Body of pancreas (tissue), 4 donors: ENCODE results near the gene SLC23A3. TPM values are rescaled to one million over a fixed set of nuclear protein-coding genes. Genes with fewer than 3 reads are reported as not detected.

Source experiments
- ATAC-seq: fragments of 150-250 bp; one replicate; pipeline ENCODE4 v1.9.1; 2016
- DNase-seq, 4 donors: peaks; one replicate each; pipeline ENCODE4 v3.0.0-alpha.2; 2019
- H3K27ac ChIP-seq, 4 donors: fragments of 200-600 bp; sonication (generic); 1 replicate in 3 of 4; 2 replicates in 1 of 4; pipeline versions ENCODE4 v1.5.1 to v1.6.1; 2016 to 2019; ENCODE audit warnings: mild to moderate bottlenecking in 1 of 4, mixed read lengths in 1 of 4, moderate library complexity in 1 of 4
- H3K27me3 ChIP-seq, 2 donors: fragments of 200-600 bp; sonication (generic); one replicate each; pipeline ENCODE4 v1.6.0; 2016; ENCODE audit warnings: mild to moderate bottlenecking in 1 of 2
- H3K36me3 ChIP-seq, 2 donors: fragments of 200-600 bp; sonication (generic); replicated peaks in 1 of 2; 2 replicates each; pipeline ENCODE4 v1.5.1; 2016; ENCODE audit warnings: low read depth in 2 of 2; ENCODE audit not compliant: insufficient read depth in 1 of 2
- H3K4me1 ChIP-seq: fragments of 200-600 bp; sonication (generic); one replicate; pipeline ENCODE4 v1.6.0; 2016
- H3K4me3 ChIP-seq, 2 donors: fragments of 200-600 bp; sonication (generic); 1 replicate in 1 of 2; 2 replicates in 1 of 2; pipeline ENCODE4 v1.5.1; 2016 to 2019
- H3K9me3 ChIP-seq, 3 donors: fragments of 200-600 bp; sonication (generic); 1 replicate in 2 of 3; 2 replicates in 1 of 3; pipeline ENCODE4 v1.5.1; 2016
- CTCF ChIP-seq, 7 experiments: fragments of 450-650 bp in 4 of 7; fragments of 200-600 bp in 3 of 7; sonication (generic) in 3 of 7; IDR thresholded peaks; one replicate each; pipeline ENCODE4 v1.5.1; 2016 to 2019; ENCODE audit warnings: antibody characterized with exemption in 7 of 7
- POLR2A ChIP-seq, 3 donors: fragments of 450-650 bp; IDR thresholded peaks; one replicate each; pipeline ENCODE4 v1.6.1; 2016; ENCODE audit warnings: antibody characterized with exemption in 3 of 3, mild to moderate bottlenecking in 2 of 3
- WGBS, 2 donors: methylation state at CpG; one replicate each; pipeline ENCODE4 v1.1.5; 2017; 5-methylcytosine and 5-hydroxymethylcytosine counted together
- intact Hi-C: fragments of 100-400 bp; cut with DNase I; formaldehyde crosslinking; loops from one replicate; pipeline ENCODE4 v1.15.1; 2023
- total RNA-seq, 2 donors: library from RNA; depleted of rRNA; stranded (reverse); fragments of >200 nt; gene quantifications; one replicate each; pipeline ENCODE4 v1.1.0, GENCODE V29; 2016

Gene SLC23A3
- 1 to 10 TPM; 3.1 to 8.2 TPM for total RNA-seq

- peaks cover 0 to 11% of the 10 kb centered on the region in 2 donors for H3K36me3 ChIP-seq
- 74 to 80% methylated on average over 10 of the region's 10 CpGs for WGBS, 2 donors
- H3K27ac ChIP-seq = no peak within 1 kb of the TSS
- no peak for DNase-seq
- peaks cover 10% of the 10 kb centered on the region for H3K4me1 ChIP-seq
- H3K9me3 ChIP-seq = no peaks in the 10 kb centered on the region
- H3K4me3 ChIP-seq = no peak within 1 kb of the TSS
- no peaks in the 10 kb centered on the region for H3K27me3 ChIP-seq
- no peak for TF ChIP-seq CTCF (IDR thresholded peaks at IDR 0.05)
- TF ChIP-seq POLR2A (IDR thresholded peaks at IDR 0.05) = no peak
- ATAC-seq = no peak
- intact Hi-C loops = loop anchor here (5.0 to 10.0 kb wide), 3 partner anchors 55 to 205 kb away; partner anchors contain the start of genes ANKZF1 and ATG9A
These were observed at the start of gene SLC23A3 for GRCh38 chr2:219169930-219170654. SLC23A3 (minus strand) TSS chr2:219170029; CDS start chr2:219169984, 45 bp downstream.

GRCh38 chr2:219218732-219219701 lies 49.2 kb upstream of the SLC23A3 start, which contains the start of gene ABCB6:
ABCB6 (minus strand) TSS chr2:219218958; CDS start chr2:219218673, 285 bp downstream.
- no peaks in the 10 kb centered on the region for H3K9me3 ChIP-seq
- intact Hi-C loops = no loop called here
- TF ChIP-seq CTCF (IDR thresholded peaks at IDR 0.05) (no peak), POLR2A (IDR thresholded peaks at IDR 0.05) (peak; percentile 35 to 44 (median 44))
- peak within 1 kb of the TSS in 1 of 2 donors; percentile 1 for H3K4me3 ChIP-seq
- peak within 1 kb of the TSS; percentile 68 to 92 (median 90) for H3K27ac ChIP-seq
- 8 to 12% methylated on average over 21 to 71 of the region's 71 CpGs for WGBS, 2 donors
- H3K4me1 ChIP-seq = peaks cover 31% of the 10 kb centered on the region
- H3K27me3 ChIP-seq = no peaks in the 10 kb centered on the region
- peak; percentile 95 to 97 (median 96) for DNase-seq
- H3K36me3 ChIP-seq = peaks cover 4 to 19% of the 10 kb centered on the region in 2 donors
- ATAC-seq = peak; percentile 88

GRCh38 chr2:219218217-219218731 lies 48.4 kb upstream of the SLC23A3 start:
- H3K36me3 ChIP-seq = peaks cover 3 to 11% of the 10 kb centered on the region in 2 donors
- TF ChIP-seq POLR2A (IDR thresholded peaks at IDR 0.05) (no peak), CTCF (IDR thresholded peaks at IDR 0.05) (no peak)
- intact Hi-C loops = no loop called here
- peak overlapping the region; percentile 68 to 92 (median 90) for H3K27ac ChIP-seq
- no peaks in the 10 kb centered on the region for H3K27me3 ChIP-seq
- H3K4me3 ChIP-seq = peak overlapping the region in 1 of 2 donors; percentile 1
- WGBS, 2 donors = 0 to 1% methylated on average over 16 to 37 of the region's 37 CpGs
- ATAC-seq (peak; percentile 52), DNase-seq (peak; percentile 66 to 75 (median 71))
- no peaks in the 10 kb centered on the region for H3K9me3 ChIP-seq
- peaks cover 31% of the 10 kb centered on the region for H3K4me1 ChIP-seq

- H3K27ac ChIP-seq = no peak overlapping the region
- no peak for TF ChIP-seq POLR2A (IDR thresholded peaks at IDR 0.05)
- no peak for TF ChIP-seq CTCF (IDR thresholded peaks at IDR 0.05)
- H3K4me3 ChIP-seq = no peak overlapping the region
- no peaks in the 10 kb centered on the region for H3K27me3 ChIP-seq
- H3K9me3 ChIP-seq = no peaks in the 10 kb centered on the region
- ATAC-seq (no peak), DNase-seq (no peak)
- peaks cover 31% of the 10 kb centered on the region for H3K4me1 ChIP-seq
- intact Hi-C loops = no loop called here
- whole genome bisulfite sequencing, 2 donors = 85 to 92% methylated on average over 2 to 6 of the region's 6 CpGs
- H3K36me3 ChIP-seq = peaks cover 0 to 4% of the 10 kb centered on the region in 2 donors
These were observed 46.7 kb upstream of the SLC23A3 start for GRCh38 chr2:219216535-219216915.
